HL-60 (cell line): ENCODE results near the gene BCL11B.

Experiments
- DNase-seq, 2 experiments: peaks; one replicate each; pipeline ENCODE4 v3.0.0-alpha.2; 2010 to 2020; ENCODE audit warnings: low read depth in 1 of 2, low spot score in 1 of 2
- H3K27ac ChIP-seq: fragments of 250-450 bp; sonication (Bioruptor Pico); replicated peaks from 2 replicates; pipeline ENCODE4 v1.5.1; 2020; ENCODE audit warnings: mild to moderate bottlenecking, moderate library complexity
- H3K27me3 ChIP-seq: fragments of 250-450 bp; sonication (Bioruptor Pico); 2 replicates; pipeline ENCODE4 v1.5.1; 2021; ENCODE audit warnings: mild to moderate bottlenecking, moderate library complexity; ENCODE audit not compliant: insufficient read depth, poor library complexity, severe bottlenecking
- H3K4me3 ChIP-seq: replicated peaks from 2 replicates; pipeline ENCODE4 v1.5.1; 2011; ENCODE audit warnings: mild to moderate bottlenecking, control low read depth, low read length; ENCODE audit not compliant: insufficient read depth
- GABPA ChIP-seq: IDR thresholded peaks from 2 replicates; pipeline ENCODE4 v1.6.1; 2012; ENCODE audit warnings: low read depth
- POLR2AphosphoS5 ChIP-seq: IDR thresholded peaks from 2 replicates; pipeline ENCODE4 v1.6.1; 2012; ENCODE audit warnings: low read depth
- SPI1 ChIP-seq: IDR thresholded peaks from 2 replicates; pipeline ENCODE4 v1.6.1; 2012; ENCODE audit warnings: low read depth, mild to moderate bottlenecking, borderline replicate concordance
- TF ChIP-seq, protein P1 (sequence below): IDR thresholded peaks from one replicate; pipeline ENCODE4 v1.5.1; 2011; ENCODE audit warnings: low read length, control low read depth, inconsistent platforms; ENCODE audit not compliant: insufficient read depth
- TF ChIP-seq, protein P2 (sequence below): IDR thresholded peaks from 2 replicates; pipeline ENCODE4 v1.6.1; 2012; ENCODE audit warnings: low read depth; ENCODE audit not compliant: insufficient replicate concordance

BCL11B gene

DNA sequence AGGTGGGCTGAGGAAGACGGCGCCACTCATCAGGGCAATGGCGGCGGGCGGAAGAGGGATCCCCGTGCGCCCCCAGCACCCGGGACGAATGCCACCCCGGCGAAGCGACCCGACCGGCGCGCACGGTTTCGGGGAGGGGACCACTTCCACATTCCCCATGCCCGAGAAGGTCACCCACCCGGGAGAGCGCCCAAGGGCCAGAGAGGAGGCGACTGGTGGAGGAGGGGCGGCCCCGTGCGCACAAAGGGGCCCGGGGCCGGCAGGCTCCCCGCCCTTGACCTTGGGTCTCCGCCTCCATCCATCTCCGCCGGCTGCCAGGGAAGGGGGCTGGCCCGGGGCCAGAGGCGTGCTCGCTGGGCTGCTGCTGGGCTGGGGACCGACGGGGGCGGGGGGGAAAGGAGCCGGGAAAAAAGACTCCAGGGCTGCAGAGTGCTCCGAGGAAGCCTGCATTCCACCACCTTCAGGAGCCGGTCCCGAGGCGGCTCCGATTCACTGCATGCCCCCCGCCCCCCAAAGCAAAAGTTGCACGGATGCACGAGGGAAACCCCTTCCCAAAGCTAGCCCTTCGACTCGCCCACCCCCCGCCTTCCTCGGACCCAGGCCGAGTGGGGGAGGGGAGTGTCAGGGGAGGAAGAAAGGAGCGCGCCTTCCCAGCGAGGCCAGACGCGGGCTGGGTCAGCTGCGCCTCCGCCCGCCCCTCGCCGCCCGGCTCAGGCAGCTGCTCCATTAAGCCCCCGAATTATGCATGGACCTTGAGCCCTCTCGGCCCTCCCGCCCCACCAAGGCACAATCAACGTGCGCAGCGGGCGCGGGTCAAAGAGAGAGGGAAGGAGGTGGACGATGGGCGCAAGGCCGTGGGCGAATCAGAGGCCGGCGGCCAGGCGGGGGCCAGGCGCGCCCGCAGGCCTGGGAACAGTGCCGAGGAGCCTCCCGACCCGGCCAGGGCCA is 26.2 kb downstream of the BCL11B start:
- DNase-seq: no peak
- TF ChIP-seq GABPA: no peak
- TF ChIP-seq SPI1: no peak
- TF ChIP-seq, protein P1, sequence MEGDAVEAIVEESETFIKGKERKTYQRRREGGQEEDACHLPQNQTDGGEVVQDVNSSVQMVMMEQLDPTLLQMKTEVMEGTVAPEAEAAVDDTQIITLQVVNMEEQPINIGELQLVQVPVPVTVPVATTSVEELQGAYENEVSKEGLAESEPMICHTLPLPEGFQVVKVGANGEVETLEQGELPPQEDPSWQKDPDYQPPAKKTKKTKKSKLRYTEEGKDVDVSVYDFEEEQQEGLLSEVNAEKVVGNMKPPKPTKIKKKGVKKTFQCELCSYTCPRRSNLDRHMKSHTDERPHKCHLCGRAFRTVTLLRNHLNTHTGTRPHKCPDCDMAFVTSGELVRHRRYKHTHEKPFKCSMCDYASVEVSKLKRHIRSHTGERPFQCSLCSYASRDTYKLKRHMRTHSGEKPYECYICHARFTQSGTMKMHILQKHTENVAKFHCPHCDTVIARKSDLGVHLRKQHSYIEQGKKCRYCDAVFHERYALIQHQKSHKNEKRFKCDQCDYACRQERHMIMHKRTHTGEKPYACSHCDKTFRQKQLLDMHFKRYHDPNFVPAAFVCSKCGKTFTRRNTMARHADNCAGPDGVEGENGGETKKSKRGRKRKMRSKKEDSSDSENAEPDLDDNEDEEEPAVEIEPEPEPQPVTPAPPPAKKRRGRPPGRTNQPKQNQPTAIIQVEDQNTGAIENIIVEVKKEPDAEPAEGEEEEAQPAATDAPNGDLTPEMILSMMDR: no peak
- TF ChIP-seq POLR2AphosphoS5: no peak
- TF ChIP-seq, protein P2, sequence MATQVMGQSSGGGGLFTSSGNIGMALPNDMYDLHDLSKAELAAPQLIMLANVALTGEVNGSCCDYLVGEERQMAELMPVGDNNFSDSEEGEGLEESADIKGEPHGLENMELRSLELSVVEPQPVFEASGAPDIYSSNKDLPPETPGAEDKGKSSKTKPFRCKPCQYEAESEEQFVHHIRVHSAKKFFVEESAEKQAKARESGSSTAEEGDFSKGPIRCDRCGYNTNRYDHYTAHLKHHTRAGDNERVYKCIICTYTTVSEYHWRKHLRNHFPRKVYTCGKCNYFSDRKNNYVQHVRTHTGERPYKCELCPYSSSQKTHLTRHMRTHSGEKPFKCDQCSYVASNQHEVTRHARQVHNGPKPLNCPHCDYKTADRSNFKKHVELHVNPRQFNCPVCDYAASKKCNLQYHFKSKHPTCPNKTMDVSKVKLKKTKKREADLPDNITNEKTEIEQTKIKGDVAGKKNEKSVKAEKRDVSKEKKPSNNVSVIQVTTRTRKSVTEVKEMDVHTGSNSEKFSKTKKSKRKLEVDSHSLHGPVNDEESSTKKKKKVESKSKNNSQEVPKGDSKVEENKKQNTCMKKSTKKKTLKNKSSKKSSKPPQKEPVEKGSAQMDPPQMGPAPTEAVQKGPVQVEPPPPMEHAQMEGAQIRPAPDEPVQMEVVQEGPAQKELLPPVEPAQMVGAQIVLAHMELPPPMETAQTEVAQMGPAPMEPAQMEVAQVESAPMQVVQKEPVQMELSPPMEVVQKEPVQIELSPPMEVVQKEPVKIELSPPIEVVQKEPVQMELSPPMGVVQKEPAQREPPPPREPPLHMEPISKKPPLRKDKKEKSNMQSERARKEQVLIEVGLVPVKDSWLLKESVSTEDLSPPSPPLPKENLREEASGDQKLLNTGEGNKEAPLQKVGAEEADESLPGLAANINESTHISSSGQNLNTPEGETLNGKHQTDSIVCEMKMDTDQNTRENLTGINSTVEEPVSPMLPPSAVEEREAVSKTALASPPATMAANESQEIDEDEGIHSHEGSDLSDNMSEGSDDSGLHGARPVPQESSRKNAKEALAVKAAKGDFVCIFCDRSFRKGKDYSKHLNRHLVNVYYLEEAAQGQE: no peak
- Histone ChIP-seq H3K4me3 (no peak overlapping the region), H3K27me3 (peaks cover 41% of the 10 kb centered on the region), H3K27ac (no peak overlapping the region)

DNA sequence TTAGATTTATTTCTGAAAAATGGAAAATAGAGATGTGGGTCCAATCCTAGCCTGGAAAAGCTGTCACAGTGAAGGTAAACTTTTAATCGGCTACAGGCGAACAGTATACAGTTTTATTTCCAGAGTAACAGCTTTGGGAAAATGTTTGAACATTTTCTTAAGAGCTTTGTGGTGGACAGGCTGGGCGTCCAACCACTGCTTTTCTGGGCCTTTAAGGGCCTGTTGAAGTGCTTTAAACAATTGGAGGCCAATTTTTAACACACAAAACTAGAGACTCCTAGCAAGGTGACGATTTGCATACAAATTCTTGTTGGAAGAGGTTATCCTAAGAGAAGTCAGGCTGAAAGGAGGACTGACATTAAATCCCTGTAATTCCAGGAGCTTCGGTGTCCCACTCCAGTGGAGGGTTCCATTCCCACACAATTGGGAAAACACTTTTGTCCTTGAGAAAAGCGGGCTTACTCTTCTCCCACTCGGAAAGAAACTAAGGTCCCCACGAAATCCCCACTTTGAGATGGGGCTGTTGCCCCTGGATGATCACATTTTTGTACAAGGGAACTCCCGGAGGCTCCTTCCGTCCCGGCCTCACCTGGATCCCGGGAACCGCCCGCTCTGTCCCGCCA is 26.9 kb downstream of the BCL11B start:
- Histone ChIP-seq H3K4me3 (no peak overlapping the region), H3K27me3 (peaks cover 41% of the 10 kb centered on the region), H3K27ac (no peak overlapping the region)
- TF ChIP-seq, protein P2: no peak
- TF ChIP-seq, protein P1: no peak
- no peak for TF ChIP-seq SPI1
- TF ChIP-seq POLR2AphosphoS5: no peak
- no peak for TF ChIP-seq GABPA
- DNase-seq: no peak

DNA sequence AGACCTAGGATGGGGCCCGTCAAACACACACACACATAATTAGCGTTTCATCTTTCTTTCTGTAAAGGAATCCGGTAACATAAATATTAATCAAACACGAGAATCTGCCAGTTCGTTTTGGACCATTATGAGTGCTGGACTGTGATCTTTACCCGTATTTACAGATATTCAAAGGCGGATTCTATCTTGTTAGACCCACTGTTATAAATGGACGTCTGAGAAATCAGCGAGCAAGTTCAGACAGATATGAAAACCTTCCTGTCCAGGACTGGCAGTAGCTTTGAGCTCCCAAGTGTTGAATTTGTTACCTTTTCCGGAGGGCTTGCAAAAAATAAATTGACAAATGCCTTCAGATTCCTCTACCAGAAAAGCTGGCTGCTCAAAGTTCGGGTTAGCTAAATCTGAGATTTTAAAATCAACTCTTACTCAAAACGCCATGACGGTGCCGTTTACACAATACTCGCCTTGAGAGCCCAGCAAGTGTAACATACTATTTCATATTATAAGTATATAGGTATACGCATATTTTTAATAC is 27.6 kb downstream of the BCL11B start:
- no peak overlapping the region for H3K27ac ChIP-seq
- H3K4me3 ChIP-seq: no peak overlapping the region
- TF ChIP-seq, protein P1: no peak
- TF ChIP-seq POLR2AphosphoS5 (no peak), GABPA (no peak)
- no peak for DNase-seq
- peaks cover 41% of the 10 kb centered on the region for H3K27me3 ChIP-seq
